GM23338 (cell line): ENCODE data around the gene GPR141. TPM values are rescaled to one million over a fixed set of nuclear protein-coding genes. Genes with fewer than 3 reads are reported as not detected.

ENCODE experiments used
- ATAC-seq: fragments of 200-7000 bp; cut with Tn5 transposase; 3 replicates; pipeline ENCODE4 v1.9.1; 2020
- DNase-seq: peaks from one replicate; pipeline ENCODE4 v3.0.0-alpha.2; 2015; ENCODE audit warnings: low spot score
- H2AFZ ChIP-seq: fragments of 200-600 bp; sonication (generic); 2 replicates; pipeline ENCODE4 v1.8.0; 2016; ENCODE audit warnings: antibody characterized with exemption, mild to moderate bottlenecking, moderate library complexity
- H3F3A ChIP-seq: fragments of 200-600 bp; sonication (generic); replicated peaks from 2 replicates; pipeline ENCODE4 v1.8.0; 2017; ENCODE audit warnings: antibody characterized with exemption, mixed run types, low read depth
- H3K27ac ChIP-seq: fragments of 200-600 bp; sonication (generic); 2 replicates; pipeline ENCODE4 v1.6.1; 2016; ENCODE audit warnings: low read depth
- H3K27me3 ChIP-seq: fragments of 200-600 bp; sonication (generic); 2 replicates; pipeline ENCODE4 v1.8.0; 2016; ENCODE audit warnings: mild to moderate bottlenecking, mixed run types, moderate library complexity; ENCODE audit not compliant: insufficient read depth
- H3K36me3 ChIP-seq: fragments of 200-600 bp; sonication (generic); 2 replicates; pipeline ENCODE4 v1.8.0; 2016; ENCODE audit warnings: mild to moderate bottlenecking; ENCODE audit not compliant: insufficient read depth
- H3K4me1 ChIP-seq: fragments of 200-600 bp; sonication (generic); 2 replicates; pipeline ENCODE4 v1.8.0; 2016; ENCODE audit warnings: mild to moderate bottlenecking, moderate library complexity; ENCODE audit not compliant: insufficient read depth
- H3K4me2 ChIP-seq: fragments of 200-600 bp; sonication (generic); 2 replicates; pipeline ENCODE4 v1.7.1; 2017; ENCODE audit warnings: mixed run types
- H3K4me3 ChIP-seq: fragments of 200-600 bp; sonication (generic); 2 replicates; pipeline ENCODE4 v1.6.1; 2016; ENCODE audit warnings: mixed run types
- H3K79me2 ChIP-seq: fragments of 200-600 bp; sonication (generic); replicated peaks from 2 replicates; pipeline ENCODE4 v1.8.0; 2017; ENCODE audit warnings: mild to moderate bottlenecking; ENCODE audit not compliant: insufficient read depth
- H3K9me2 ChIP-seq: fragments of 200-600 bp; sonication (generic); 2 replicates; pipeline ENCODE4 v1.8.0; 2017; ENCODE audit not compliant: insufficient read depth
- H4K20me1 ChIP-seq: fragments of 200-600 bp; sonication (generic); replicated peaks from 2 replicates; pipeline ENCODE4 v1.8.0; 2017; ENCODE audit warnings: mild to moderate bottlenecking; ENCODE audit not compliant: insufficient read depth
- H3K27ac Mint-ChIP-seq: 2 replicates; pipeline ENCODE4 v1.8.0; 2020; ENCODE audit warnings: inconsistent platforms, mild to moderate bottlenecking, moderate library complexity, mixed read lengths
- H3K27me3 Mint-ChIP-seq: 3 replicates; pipeline ENCODE4 v1.8.0; 2022; ENCODE audit warnings: low read depth, mild to moderate bottlenecking, moderate library complexity, mixed read lengths, inconsistent platforms; ENCODE audit not compliant: insufficient read depth, poor library complexity
- H3K36me3 Mint-ChIP-seq: 3 replicates; pipeline ENCODE4 v1.8.0; 2021; ENCODE audit warnings: low read depth, mild to moderate bottlenecking, inconsistent platforms, moderate library complexity, mixed read lengths
- H3K4me1 Mint-ChIP-seq: 3 replicates; pipeline ENCODE4 v1.8.0; 2020; ENCODE audit warnings: mild to moderate bottlenecking, inconsistent platforms, mixed read lengths
- H3K4me3 Mint-ChIP-seq: 3 replicates; pipeline ENCODE4 v1.8.0; 2021; ENCODE audit warnings: moderate library complexity, mild to moderate bottlenecking, inconsistent platforms, mixed read lengths
- H3K9me3 Mint-ChIP-seq: 3 replicates; pipeline ENCODE4 v1.8.0; 2020; ENCODE audit warnings: moderate library complexity, mild to moderate bottlenecking, inconsistent platforms, mixed read lengths
- CREB1 ChIP-seq: fragments of 250-450 bp; sonication (Bioruptor Pico); IDR thresholded peaks from 2 replicates; pipeline ENCODE4 v1.5.0; 2020; ENCODE audit warnings: low read depth, mild to moderate bottlenecking, moderate library complexity
- CTCF ChIP-seq, 2 experiments: fragments of 200-600 bp in 1 of 2; sonication (generic) in 1 of 2; conservative IDR thresholded peaks; 2 replicates each; pipeline versions ENCODE4 v1.5.1 to v1.6.1; 2016 to 2017; ENCODE audit warnings: antibody characterized with exemption in 2 of 2, low read depth in 2 of 2, mild to moderate bottlenecking in 2 of 2, moderate library complexity in 1 of 2
- EZH2 ChIP-seq: fragments of 200-600 bp; sonication (generic); IDR thresholded peaks from one replicate; pipeline ENCODE4 v1.8.0; 2017; ENCODE audit warnings: antibody characterized with exemption, mild to moderate bottlenecking, low read depth; ENCODE audit not compliant: unreplicated experiment
- EZH2phosphoT487 ChIP-seq: fragments of 200-600 bp; sonication (generic); IDR thresholded peaks from one replicate; pipeline ENCODE4 v1.8.1; 2018; ENCODE audit warnings: antibody characterized with exemption; ENCODE audit not compliant: unreplicated experiment
- JUNB ChIP-seq: IDR thresholded peaks from one replicate; pipeline ENCODE4 v1.6.1; 2016; ENCODE audit warnings: antibody characterized with exemption; ENCODE audit not compliant: unreplicated experiment
- NANOG ChIP-seq: IDR thresholded peaks from 2 replicates; pipeline ENCODE4 v1.6.1; 2016; ENCODE audit warnings: antibody characterized with exemption, borderline replicate concordance
- POLR2AphosphoS5 ChIP-seq: IDR thresholded peaks from 2 replicates; pipeline ENCODE4 v1.6.1; 2016; ENCODE audit warnings: antibody characterized with exemption, low read depth
- REST ChIP-seq: IDR thresholded peaks from one replicate; pipeline ENCODE4 v1.6.1; 2018; ENCODE audit warnings: antibody characterized with exemption; ENCODE audit not compliant: unreplicated experiment
- STAT1 ChIP-seq: IDR thresholded peaks from one replicate; pipeline ENCODE4 v1.6.1; 2016; ENCODE audit warnings: antibody characterized with exemption; ENCODE audit not compliant: unreplicated experiment
- ZNF114 ChIP-seq: fragments of 250-450 bp; sonication (Bioruptor Pico); IDR thresholded peaks from 2 replicates; pipeline ENCODE4 v1.5.0; 2020; ENCODE audit warnings: mild to moderate bottlenecking, moderate library complexity
- ZNF331 ChIP-seq: fragments of 250-450 bp; sonication (Bioruptor Pico); IDR thresholded peaks from 2 replicates; pipeline ENCODE4 v1.5.0; 2020; ENCODE audit warnings: low read depth, mild to moderate bottlenecking, moderate library complexity
- polyA plus RNA-seq: library from polyadenylated mRNA; unstranded; fragments of >200 nt; fragmentation: Nextera tagmentation; extraction: Ambion mirVana; gene quantifications from 2 replicates; pipeline ENCODE4 v1.2.1, GENCODE V29; 2016
- total RNA-seq: library from RNA; depleted of rRNA; stranded (reverse); fragments of >200 nt; shearing (Covaris generic); gene quantifications from 2 replicates; pipeline ENCODE4 v1.2.3, GENCODE V29; 2014
- TF ChIP-seq, protein P1 (sequence below): fragments of 250-450 bp; sonication (Bioruptor Pico); IDR thresholded peaks from 2 replicates; pipeline ENCODE4 v1.5.0; 2020; ENCODE audit warnings: mild to moderate bottlenecking, moderate library complexity
- TF ChIP-seq, protein P2 (sequence below): IDR thresholded peaks from 2 replicates; pipeline ENCODE4 v1.6.1; 2016; ENCODE audit warnings: antibody characterized with exemption

The GPR141 gene
- total and polyA plus RNA-seq, 2 experiments from 2014 or later: 0.80 TPM; not detected in 1

- H3K79me2 ChIP-seq: no peaks in the 10 kb centered on the region
- no peak overlapping the region for H2AFZ ChIP-seq
- H3K4me3 Mint-ChIP-seq: no peak overlapping the region
- DNase-seq (no peak), ATAC-seq (no peak)
- H3K4me2 ChIP-seq: no peak overlapping the region
- H3K27me3 Mint-ChIP-seq: no peaks in the 10 kb centered on the region
- H4K20me1 ChIP-seq: no peaks in the 10 kb centered on the region
- no peaks in the 10 kb centered on the region for H3K9me3 Mint-ChIP-seq
- no peak overlapping the region for H3K27ac ChIP-seq
- no peak overlapping the region for H3K4me3 ChIP-seq
- no peak for TF ChIP-seq ZNF331 (CRISPR knock-in tag)
- TF ChIP-seq NANOG: no peak
- TF ChIP-seq EZH2phosphoT487: no peak
- TF ChIP-seq STAT1: no peak
- TF ChIP-seq, protein P1, sequence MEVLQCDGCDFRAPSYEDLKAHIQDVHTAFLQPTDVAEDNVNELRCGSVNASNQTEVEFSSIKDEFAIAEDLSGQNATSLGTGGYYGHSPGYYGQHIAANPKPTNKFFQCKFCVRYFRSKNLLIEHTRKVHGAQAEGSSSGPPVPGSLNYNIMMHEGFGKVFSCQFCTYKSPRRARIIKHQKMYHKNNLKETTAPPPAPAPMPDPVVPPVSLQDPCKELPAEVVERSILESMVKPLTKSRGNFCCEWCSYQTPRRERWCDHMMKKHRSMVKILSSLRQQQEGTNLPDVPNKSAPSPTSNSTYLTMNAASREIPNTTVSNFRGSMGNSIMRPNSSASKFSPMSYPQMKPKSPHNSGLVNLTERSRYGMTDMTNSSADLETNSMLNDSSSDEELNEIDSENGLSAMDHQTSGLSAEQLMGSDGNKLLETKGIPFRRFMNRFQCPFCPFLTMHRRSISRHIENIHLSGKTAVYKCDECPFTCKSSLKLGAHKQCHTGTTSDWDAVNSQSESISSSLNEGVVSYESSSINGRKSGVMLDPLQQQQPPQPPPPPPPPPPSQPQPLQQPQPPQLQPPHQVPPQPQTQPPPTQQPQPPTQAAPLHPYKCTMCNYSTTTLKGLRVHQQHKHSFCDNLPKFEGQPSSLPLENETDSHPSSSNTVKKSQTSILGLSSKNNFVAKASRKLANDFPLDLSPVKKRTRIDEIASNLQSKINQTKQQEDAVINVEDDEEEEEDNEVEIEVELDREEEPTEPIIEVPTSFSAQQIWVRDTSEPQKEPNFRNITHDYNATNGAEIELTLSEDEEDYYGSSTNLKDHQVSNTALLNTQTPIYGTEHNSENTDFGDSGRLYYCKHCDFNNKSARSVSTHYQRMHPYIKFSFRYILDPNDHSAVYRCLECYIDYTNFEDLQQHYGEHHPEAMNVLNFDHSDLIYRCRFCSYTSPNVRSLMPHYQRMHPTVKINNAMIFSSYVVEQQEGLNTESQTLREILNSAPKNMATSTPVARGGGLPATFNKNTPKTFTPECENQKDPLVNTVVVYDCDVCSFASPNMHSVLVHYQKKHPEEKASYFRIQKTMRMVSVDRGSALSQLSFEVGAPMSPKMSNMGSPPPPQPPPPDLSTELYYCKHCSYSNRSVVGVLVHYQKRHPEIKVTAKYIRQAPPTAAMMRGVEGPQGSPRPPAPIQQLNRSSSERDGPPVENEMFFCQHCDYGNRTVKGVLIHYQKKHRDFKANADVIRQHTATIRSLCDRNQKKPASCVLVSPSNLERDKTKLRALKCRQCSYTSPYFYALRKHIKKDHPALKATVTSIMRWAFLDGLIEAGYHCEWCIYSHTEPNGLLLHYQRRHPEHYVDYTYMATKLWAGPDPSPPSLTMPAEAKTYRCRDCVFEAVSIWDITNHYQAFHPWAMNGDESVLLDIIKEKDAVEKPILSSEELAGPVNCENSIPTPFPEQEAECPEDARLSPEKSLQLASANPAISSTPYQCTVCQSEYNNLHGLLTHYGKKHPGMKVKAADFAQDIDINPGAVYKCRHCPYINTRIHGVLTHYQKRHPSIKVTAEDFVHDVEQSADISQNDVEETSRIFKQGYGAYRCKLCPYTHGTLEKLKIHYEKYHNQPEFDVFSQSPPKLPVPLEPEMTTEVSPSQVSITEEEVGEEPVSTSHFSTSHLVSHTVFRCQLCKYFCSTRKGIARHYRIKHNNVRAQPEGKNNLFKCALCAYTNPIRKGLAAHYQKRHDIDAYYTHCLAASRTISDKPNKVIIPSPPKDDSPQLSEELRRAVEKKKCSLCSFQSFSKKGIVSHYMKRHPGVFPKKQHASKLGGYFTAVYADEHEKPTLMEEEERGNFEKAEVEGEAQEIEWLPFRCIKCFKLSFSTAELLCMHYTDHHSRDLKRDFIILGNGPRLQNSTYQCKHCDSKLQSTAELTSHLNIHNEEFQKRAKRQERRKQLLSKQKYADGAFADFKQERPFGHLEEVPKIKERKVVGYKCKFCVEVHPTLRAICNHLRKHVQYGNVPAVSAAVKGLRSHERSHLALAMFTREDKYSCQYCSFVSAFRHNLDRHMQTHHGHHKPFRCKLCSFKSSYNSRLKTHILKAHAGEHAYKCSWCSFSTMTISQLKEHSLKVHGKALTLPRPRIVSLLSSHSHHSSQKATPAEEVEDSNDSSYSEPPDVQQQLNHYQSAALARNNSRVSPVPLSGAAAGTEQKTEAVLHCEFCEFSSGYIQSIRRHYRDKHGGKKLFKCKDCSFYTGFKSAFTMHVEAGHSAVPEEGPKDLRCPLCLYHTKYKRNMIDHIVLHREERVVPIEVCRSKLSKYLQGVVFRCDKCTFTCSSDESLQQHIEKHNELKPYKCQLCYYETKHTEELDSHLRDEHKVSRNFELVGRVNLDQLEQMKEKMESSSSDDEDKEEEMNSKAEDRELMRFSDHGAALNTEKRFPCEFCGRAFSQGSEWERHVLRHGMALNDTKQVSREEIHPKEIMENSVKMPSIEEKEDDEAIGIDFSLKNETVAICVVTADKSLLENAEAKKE (CRISPR knock-in tag): no peak
- no peak for TF ChIP-seq CREB1 (CRISPR knock-in tag)
- TF ChIP-seq JUNB: no peak
- no peak for TF ChIP-seq EZH2
- no peak for TF ChIP-seq REST
- TF ChIP-seq ZNF114: no peak
- no peak for TF ChIP-seq POLR2AphosphoS5
- TF ChIP-seq CTCF (conservative IDR thresholded peaks at IDR 0.05; ENCODE audit: low read depth in 2 of 2): no peak
- TF ChIP-seq, protein P2, sequence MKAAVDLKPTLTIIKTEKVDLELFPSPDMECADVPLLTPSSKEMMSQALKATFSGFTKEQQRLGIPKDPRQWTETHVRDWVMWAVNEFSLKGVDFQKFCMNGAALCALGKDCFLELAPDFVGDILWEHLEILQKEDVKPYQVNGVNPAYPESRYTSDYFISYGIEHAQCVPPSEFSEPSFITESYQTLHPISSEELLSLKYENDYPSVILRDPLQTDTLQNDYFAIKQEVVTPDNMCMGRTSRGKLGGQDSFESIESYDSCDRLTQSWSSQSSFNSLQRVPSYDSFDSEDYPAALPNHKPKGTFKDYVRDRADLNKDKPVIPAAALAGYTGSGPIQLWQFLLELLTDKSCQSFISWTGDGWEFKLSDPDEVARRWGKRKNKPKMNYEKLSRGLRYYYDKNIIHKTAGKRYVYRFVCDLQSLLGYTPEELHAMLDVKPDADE: no peak
- H3K27me3 ChIP-seq: no peaks in the 10 kb centered on the region
- no peak overlapping the region for H3K27ac Mint-ChIP-seq
- peaks cover 6% of the 10 kb centered on the region for H3K9me2 ChIP-seq
- H3K4me1 ChIP-seq: no peaks in the 10 kb centered on the region
- no peaks in the 10 kb centered on the region for H3K36me3 ChIP-seq
- H3K4me1 Mint-ChIP-seq: peaks cover 8% of the 10 kb centered on the region
- no peaks in the 10 kb centered on the region for H3K36me3 Mint-ChIP-seq
- H3F3A ChIP-seq: no peaks in the 10 kb centered on the region
These were observed 103.4 kb downstream of the GPR141 start for GRCh38 chr7:37786741-37787569.
